HUES6 (cell line): Measurements from ENCODE around the gene EIF5AL1.

Source experiments
- H3K27ac ChIP-seq: 2 replicates; pipeline ENCODE4 v1.7.0; 2013; ENCODE audit warnings: low read depth, mild to moderate bottlenecking, low read length, inconsistent platforms
- H3K27me3 ChIP-seq: 2 replicates; pipeline ENCODE4 v1.6.1; 2013; ENCODE audit warnings: low read length; ENCODE audit not compliant: control insufficient read depth, insufficient read depth
- H3K36me3 ChIP-seq: 2 replicates; pipeline ENCODE4 v1.6.1; 2013; ENCODE audit warnings: low read length; ENCODE audit not compliant: control insufficient read depth, insufficient read depth
- H3K4me1 ChIP-seq: 2 replicates; pipeline ENCODE4 v1.6.1; 2013; ENCODE audit warnings: low read length; ENCODE audit not compliant: control insufficient read depth, insufficient read depth
- H3K4me3 ChIP-seq: 2 replicates; pipeline ENCODE4 v1.5.1; 2013; ENCODE audit warnings: low read depth, low read length
- H3K9ac ChIP-seq: one replicate; pipeline ENCODE4 v1.6.1; 2013; ENCODE audit warnings: mild to moderate bottlenecking, low read length
- H3K9me3 ChIP-seq: 2 replicates; pipeline ENCODE4 v1.6.1; 2013; ENCODE audit warnings: low read depth, low read length; ENCODE audit not compliant: control insufficient read depth, insufficient read depth

EIF5AL1 gene

DNA sequence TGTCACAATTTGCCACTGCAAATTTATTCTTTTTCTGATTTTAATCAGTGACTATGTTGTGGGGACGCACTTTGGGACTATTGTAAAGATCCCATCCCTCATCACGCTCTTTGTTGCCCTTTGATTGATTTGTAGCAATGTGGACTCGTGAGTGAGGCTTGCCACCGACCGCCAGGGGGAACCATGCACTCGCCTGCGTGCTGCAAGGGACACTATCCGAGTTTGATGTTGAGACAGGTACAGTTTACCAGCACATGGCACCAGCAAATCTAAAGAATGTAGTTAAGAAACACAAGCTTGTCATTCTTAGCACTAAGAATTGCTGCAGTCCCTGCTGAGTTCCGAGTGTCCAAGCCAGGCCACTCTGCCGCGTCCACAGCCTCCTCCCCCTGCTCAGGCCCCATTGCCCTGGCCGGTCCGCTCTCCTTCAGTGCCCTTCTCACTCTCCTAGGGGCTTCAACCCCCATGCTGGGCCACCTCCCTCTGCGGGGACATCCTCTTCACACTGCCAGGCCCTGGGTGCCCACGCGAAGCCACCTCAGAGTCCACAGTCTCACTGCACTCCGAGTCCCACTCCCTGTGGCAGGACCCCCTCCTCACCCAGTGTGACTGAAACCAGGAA is 49.9 kb downstream of the EIF5AL1 start:
- peaks cover 31% of the 10 kb centered on the region for H3K27me3 ChIP-seq
- H3K36me3 ChIP-seq = no peaks in the 10 kb centered on the region
- H3K4me1 ChIP-seq = no peaks in the 10 kb centered on the region
- H3K9ac ChIP-seq = no peak overlapping the region
- H3K4me3 ChIP-seq = peak overlapping the region; percentile 38
- H3K9me3 ChIP-seq = no peaks in the 10 kb centered on the region
- H3K27ac ChIP-seq = no peak overlapping the region

DNA sequence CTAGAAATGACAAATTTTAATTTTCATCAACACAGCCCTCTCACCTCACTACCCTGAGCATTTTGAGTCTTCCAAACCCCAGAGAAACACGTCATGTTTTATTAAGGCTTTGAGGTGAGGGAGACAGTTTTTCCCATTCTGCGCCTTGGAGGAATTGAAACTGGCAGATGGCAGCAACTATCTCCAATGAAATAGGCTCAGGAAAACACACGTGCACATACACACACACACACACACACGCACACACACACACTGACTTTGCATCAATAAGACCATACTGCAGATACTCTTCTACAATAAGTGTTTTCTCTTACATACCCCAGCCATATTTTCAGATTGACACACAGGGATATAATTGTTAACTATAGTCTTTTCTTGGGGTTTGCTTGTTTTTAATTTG is 51.1 kb downstream of the EIF5AL1 start:
- peaks cover 28% of the 10 kb centered on the region for H3K27me3 ChIP-seq
- no peaks in the 10 kb centered on the region for H3K9me3 ChIP-seq
- no peak overlapping the region for H3K27ac ChIP-seq
- no peak overlapping the region for H3K9ac ChIP-seq
- H3K4me3 ChIP-seq = no peak overlapping the region
- no peaks in the 10 kb centered on the region for H3K4me1 ChIP-seq
- no peaks in the 10 kb centered on the region for H3K36me3 ChIP-seq
